SHP77 treated with DMSO at 0.1 percent for 48 hours (cell line): Measurements from ENCODE around the gene GMCL1.
A peak's percentile ranks its signal among the peaks of the same experiment; 100 is the strongest.
"Not testable (repeated sequence)": the region's sequence is repeated elsewhere in the genome, so short reads cannot be mapped to it uniquely, and the experiment has no call there.

ENCODE experiments used
- DNase-seq: peaks from one replicate; lab custom pipeline; 2025; lab: John Stamatoyannopoulos, UW

The GMCL1 gene

DNA sequence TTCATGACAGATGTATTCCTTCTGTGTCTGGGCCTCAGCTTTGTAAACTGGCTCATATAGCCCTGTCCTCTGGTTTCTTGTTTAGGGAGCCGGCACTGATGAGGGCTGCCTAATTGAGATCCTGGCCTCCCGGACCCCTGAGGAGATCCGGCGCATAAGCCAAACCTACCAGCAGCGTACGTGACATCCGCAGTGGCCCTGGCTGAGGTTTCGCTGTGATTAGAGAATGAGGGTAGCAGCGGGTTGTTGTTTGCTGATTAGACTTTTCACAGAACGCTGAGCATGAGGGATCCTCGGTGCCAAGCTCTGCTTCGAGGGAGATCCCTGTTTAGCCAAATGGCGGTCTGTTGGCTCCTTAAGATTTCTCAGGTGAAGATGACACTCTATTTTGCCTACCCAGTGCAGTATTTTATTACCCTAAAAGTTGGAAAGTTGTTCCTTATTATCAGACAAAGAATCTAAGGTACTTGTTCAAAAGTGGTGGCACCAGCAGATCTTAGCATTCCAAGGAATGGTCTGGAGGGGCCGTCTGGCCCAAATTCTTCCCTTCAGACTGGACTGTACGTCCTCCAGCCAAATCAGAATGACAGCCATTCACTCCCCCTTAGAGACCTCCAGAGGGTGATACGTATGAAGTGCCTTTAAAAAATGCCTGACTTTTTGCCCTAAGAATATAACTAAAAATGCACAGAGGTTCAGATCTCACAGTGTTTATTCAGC is 21.5 kb upstream of the GMCL1 start:
- no peak for DNase-seq

DNA sequence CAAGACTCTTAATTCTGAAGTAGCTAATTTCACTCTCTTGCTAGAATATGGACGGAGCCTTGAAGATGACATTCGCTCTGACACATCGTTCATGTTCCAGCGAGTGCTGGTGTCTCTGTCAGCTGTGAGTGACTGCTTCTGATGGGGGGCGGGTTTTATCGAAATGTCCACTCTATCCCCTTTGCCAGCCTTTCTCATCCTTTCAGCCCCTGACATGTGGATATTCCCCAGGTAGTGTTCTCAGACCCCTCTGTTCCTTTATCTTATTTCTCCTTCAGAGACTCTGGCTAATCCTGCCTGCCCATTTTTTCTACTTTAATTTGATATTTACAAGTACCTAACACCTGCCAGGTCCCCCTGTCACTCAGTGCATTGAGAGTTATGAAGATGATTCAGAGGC is 18.9 kb upstream of the GMCL1 start:
- DNase-seq, result no peak

DNA sequence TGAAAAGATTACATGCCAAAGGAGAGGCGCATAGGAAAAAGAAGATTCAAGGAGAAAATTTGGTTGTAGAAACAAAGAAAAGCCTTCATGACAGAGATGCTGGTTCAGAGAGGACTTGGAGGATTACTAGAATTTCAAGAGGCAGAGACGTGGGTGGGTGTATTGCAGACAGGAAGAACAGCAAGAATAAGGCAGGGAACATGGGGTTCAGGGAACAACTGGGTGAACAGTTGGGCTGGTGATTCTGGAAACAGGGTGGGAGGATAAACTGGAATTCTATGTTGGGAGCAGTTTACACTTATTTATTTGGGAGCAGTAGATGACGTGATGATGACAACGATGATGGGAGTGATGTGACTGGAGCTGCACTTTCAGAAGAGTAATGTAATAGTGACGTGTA is 18.4 kb upstream of the GMCL1 start:
- DNase-seq, result no peak

DNA sequence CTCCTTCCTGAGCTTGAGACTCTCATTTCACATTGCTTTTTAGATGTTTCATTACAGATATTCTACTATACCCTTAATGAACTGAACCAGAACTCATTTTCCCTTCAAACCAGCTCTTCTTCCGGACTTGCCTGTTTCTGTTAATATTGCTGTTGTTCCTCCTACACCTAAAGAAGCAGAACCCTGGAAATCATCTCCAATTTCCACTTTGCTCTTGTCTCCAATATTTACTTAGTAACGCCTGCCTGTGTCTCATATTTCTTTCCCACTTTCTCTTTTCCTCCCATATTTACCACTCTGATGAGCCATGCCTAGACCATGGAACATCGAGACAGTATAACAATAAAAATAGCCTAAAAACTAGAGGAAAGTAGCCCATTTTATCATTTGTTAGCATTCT is 17.9 kb upstream of the GMCL1 start:
- DNase-seq, result no peak

DNA sequence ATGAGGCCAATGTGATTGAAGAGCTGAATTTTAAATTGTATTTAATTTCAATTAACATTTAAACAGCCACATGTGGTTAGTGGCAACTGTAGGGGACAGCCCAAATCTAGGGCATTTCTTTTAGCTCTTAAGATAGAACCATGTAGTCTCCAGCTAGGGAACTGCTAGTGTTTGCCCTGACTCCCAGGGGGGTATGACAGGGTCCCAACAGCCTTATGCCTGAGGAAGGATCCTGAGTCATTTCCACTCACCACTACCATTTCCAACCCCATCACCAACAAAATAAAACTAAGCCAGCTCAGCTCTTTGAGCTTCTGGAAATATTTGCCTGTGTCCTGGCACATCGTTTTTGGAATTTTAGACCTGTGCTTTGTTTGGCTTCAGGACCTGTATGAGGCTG is 13.7 kb upstream of the GMCL1 start:
- DNase-seq, result no peak

DNA sequence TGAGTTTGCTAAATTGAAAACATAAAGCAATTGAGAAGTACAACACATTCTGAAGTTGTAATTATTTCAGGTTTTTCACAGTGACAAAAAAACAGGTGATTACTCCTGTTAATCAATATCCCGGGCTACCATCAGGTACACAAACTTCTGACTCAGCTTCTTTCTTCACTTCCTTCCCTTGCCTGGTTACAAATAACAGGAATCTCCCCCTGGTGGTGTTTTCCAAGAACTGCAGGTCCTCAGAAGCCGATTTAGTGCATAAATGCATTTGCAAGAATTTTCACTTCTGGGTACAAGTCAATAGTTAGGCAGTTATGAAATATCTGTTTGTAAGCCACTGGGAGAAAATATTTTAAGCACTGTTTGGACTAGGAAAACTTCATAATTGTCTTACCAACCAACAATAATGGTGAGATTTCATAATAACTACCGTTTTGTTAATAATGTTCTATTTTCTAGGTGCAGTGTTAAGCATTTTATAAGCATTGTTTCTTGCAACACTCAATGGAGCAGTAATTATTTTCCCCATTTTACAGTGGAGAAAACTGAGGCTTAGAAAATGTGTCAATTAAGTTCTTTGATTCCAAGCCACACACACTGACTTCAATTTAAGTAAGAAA is 12.4 kb upstream of the GMCL1 start:
- DNase-seq, result peak; percentile 36

DNA sequence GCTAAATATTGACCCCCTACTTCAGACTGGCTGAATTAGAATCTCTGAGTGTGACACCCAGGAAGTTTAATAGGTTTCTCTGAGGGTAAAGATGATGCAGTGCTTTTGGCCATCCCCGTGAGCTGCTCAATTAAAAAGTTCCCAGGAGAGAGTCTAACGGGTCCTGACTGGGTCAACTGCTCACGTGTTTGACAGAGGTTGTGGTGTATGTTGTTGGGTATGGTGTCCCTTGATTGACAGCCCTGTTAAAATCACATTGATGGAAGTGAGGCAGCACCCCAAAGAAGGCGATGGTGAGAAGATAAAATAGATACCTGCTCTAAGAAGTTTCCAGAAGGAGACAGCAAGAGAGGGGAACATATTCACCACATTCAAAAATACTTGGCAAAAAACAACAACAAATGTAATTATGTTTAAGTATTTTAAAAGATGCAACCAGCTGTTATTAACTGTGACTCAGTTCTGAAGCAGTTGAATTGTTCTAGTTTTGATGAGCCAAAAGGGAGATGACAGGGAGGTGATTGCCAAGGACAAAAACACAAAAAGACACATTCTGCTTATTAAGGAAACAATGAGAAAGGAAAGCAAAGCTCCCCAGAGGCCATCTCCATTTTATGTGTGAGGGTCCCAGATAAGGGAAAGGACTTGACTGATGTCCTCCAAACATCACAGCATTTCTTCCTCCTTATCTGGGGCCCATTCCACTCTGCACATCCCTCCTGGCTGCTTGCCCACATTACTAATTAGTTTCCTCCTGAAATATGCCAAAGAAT is 11.5 kb upstream of the GMCL1 start:
- no peak for DNase-seq

DNA sequence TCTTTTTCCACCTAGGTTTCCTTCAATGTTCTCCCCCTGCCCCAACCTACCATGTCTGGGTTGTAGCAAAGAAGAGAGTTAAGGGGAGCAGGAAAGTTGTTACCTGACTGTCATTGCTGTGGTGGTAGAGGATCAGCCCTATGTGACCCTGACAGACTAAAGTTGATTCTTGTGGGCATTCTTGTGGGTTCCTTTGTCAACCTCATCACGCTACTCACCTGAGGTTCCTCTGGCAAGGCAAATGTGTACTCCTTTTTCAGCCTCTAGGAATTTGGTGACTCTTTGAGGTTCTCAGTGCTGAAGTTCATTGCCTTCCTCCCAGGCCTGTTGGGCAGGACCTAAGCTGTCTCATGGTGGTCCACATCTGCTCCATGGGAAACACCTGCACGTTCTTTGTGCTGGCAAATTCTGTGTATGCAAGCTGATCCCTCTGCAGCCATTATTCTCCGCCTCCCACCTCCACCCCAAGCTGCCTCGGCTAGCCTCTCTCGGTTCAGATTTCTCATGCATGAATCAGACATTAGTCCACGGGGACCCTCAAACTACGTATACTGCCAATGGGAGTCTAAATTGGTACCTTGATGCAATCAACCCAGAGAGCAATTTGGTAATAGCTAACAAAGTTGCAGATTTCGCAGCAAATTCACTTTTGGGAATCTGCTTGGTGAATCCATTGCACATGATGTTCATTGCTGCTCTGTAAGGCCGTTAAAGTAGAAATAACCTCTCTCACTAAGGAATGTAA is 1.5 kb upstream of the GMCL1 start:
- DNase-seq, result no peak

DNA sequence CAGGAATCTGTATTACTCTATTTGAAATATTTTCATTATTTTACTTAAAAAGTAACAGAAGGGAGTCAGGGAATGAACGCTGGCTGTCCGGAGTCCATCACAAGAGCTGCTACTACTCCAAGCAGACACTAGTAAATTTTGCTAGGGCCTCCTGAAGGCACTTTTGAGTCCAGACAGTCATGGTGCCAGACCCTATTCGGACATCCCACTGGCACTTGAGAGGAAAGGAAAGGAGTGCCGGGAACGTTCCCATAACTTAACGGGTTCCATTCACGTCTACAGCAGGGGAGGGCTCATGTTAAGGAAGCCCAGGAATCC is 563 bp upstream of the GMCL1 start:
- no peak for DNase-seq

DNA sequence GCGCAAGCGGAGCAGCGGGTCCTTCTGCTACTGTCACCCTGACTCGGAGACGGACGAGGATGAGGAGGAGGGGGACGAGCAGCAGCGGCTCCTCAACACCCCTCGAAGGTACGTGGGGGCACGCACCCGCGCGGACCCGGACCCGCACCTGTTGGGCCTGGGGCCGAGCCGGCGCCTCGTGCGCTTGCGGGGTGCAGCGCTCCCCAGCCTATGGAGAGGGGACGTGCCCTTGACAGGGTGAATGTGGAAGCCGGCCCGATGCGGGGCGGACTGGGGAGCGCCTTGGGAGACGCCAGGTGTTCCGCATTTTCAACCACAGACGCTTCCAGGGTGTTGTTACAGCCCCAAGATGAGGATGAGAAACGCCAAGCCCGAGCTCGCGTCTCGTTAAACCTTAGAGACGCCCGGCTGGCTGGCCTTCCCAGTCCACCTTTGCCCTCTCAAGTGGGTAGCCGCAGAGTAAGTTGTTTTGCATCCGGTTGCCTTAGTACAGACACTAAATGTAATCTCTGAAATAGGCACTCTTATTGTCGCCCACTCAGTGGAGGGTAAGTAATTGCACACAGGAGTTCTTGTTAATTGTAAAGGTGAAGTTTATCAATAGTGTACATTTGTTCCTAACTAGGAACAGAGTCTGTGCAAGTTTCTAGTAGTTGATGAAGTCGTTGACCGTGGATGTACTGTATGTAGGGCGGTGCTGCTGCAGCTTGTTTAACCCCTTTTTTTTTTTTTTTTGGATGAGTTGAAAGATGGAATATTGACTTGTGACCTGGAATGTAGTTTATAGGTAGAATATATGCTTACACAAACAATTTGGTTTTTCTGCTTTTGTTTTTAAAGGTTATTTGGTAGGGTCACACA is 815 bp downstream of the GMCL1 start:
- DNase-seq, result no peak

DNA sequence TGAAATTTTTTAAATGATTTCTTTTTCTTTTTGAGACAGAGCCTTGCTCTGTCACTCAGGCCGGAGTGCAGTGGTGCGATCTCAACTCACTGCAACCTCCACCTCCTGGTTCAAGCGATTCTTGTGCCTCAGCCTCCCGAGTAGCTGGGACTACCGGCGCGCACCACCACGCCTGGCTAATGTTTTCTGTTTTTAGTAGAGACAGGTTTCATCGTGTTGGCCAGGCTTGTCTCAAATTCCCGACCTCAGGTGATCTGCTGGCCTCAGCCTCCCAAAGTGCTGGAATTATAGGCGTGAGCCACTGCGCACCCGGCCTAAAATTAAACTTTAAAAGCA is 1.4 kb downstream of the GMCL1 start:
- not testable (repeated sequence) for DNase-seq

DNA sequence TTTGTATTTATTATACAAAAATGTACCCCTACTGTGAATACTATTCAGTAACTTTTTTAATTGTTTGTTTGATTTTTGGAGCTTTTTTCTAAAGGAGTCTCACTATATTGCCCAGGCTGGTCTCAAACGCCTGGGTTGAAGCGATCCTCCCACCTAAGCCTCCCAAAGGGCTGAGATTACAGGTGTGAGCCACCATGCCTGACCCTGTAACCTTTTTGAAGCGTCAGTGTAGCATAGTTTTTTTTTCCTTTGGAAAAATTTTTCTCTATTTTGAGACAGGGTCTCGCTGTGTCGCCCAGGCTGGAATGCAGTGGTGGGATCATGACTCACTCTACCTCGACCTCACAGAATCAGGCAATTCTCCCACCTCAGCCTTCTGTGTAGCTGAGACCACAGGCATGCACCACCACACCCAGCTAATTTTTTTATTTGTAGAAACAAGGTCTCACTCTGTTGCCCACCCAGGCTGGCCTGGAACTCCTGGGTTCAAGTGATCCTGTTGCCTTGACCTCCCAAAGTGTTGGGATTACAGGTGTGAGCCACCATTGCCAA is 2.0 kb downstream of the GMCL1 start:
- no peak for DNase-seq

DNA sequence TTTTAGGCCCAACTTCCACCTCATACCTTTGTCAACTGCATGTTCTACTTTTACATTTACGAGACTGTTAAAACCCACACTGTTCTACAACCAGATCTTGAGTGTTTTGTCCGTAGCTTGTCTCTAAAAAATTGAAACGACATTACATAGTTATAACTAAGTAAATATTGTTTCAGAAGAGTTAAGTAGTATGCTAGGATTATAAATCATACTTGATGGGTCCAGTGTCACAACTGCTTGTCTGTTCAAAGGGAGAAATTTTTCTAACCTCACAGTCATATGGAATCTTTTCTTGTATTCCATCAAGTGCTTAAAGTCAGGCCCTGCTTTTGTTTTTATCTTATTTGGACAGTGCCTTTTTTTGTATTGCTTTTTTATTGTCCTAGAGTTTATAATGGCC is 4.3 kb downstream of the GMCL1 start:
- no peak for DNase-seq

DNA sequence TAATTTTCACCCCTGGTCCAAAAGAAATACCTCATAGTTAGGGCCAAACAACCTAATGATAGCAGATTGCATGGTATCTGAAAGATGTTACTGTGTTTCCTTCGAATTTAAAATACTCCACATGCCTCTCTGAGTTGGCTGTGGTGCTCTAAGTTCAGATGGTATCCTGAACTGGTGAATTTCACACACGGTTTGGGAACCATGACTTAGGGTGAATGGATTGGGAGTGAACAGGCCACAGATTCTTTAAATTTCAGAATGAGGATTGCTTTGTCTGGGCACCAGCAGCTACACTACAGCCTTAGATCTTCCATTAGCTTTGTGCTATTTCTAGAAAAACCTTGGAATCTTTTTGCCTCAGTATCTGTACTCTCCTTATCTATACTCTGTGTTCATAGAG is 6.2 kb downstream of the GMCL1 start:
- DNase-seq, result no peak

DNA sequence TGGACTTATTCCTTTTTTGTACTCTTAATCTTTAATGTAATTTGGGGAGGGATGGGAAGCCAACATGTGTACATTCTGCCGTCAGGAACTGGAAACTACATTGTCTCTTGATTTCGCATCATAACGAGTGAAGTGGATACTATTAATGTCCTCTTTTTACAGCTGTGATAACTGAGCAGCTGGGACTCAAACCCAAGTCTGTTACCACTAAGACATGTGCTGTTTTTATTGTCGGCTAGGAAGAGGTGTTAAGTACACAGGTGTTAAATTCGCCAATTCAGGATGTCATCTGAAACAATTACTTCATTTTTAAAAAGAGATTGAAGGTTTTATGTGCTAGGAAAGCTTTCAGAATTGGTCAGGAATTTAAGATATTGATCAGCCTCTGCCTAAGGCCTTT is 6.9 kb downstream of the GMCL1 start:
- DNase-seq, result no peak

DNA sequence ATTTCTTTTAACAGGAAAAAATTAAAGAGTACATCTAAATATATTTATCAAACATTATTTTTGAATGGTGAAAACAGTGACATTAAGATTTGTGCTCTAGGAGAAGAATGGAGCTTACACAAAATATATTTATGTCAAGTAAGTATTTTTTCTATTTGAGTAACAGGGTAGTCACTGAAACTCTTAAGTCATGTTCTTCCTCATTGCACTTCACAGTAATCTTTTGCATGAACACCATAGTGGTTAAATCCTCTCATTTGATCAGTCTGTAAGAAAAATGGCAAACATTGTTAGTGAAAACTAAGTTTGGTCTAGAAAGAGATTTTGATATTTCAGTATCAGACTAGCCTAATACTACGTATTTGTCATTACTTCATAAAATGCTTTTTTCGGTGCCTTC is 8.1 kb downstream of the GMCL1 start:
- DNase-seq, result no peak

DNA sequence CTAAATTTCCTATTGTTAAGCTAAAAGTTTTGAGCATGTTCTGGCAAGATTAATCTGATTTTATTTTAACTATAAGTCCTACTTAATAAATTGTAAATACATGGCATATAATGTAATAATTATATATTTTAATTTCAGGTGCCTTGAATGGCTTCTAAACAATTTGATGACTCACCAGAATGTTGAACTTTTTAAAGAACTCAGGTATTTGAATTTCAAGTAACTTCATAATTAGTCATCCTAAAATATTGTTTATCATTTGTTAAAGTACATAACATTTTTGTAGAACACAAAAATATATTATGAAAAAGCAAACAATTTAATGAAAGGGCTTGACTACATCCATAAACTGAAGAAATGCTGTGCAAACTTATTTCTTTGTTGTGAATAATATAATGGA is 14.5 kb downstream of the GMCL1 start:
- no peak for DNase-seq

DNA sequence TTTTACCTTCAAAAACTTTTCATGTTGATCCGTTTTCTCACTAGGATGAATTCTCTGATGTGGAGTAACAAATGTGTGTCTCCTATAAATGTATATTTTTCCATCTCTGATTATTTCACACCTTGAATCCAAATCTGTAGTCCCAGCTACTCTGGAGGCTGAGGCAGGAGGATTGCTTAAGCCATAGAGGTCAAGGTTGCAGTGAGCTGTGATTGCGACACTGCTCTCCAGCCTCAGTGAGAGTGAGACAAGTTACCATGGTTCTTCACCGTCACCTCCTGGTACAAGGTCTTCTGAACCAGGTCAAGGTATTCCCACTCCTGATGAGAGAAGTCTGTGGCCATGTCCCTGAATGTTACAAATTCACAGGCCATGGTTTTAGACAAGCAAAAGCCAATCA is 15.1 kb downstream of the GMCL1 start:
- no peak for DNase-seq

DNA sequence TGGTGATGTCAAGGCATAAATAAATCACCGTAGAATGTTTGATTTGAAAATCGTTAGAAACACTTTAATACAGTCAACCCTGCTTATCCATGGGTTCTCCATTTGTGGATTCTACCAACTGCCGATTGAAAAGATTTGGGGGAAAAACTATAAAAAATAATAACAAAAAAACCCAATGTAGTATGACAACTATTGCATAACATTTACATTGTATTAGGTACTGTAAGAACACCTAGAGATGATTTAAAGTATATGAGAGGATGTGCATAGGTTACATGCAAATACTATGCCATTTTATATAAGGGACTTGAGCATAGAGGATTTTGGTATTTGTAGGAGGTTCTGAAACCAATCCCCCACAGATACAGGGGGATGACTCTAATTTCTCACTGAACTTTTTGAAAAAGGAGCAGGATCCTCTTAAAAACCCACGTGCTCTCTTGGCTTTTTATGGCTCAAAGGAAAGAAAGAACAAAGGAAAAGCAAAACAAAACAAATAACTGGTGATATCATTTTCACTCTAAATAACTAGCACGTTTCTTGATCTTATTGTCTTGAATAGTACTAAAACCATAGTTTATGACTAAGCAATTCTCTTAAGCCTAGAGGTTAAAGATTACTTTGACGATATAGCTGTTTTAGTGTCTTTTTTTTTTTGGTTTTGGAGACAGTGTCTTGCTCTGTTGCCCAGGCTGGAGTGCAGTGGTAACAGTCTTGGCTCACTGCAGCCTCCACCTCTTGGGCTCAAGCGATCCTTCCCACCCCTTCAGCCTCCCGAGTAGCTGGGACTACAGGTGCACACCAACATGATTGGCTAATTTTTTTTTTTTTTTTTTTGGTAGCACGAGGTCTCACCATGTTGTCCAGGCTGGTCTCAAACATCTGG is 17.0 kb downstream of the GMCL1 start:
- DNase-seq, result no peak

DNA sequence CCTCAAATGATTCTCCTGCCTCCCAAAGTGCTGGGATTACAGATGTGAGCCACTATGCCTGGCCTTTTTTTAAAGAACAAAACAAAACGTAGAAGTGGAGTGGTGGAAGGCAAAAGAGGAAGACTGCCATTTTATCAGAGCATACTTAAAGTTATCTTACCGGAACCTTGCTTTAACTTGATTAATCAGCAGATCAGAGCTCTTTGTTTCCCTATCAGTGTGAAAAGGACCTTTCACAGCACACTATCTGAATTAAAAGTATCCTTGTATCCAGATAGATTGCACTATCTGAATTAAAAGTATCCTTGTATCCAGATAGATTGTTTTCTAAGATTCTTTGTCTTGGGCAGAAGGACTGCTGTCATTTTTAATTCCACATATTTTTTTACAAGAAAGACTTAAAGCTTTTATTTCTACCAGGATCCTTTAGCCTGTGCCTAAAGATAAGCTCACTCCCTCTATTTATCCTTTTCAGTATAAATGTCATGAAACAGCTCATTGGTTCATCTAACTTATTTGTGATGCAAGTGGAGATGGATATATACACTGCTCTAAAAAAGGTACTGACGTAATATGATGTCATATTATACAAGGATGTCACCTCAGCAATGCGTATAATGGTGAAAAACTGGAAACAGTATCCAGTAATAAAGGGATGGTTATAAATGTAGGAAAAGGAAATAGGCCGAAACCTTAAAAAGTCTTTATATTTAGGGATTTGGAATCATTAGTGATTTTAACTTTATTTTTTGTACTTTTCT is 17.8 kb downstream of the GMCL1 start:
- DNase-seq, result no peak
